ENCODE measurements around the gene SSR3.
A peak's percentile ranks its signal among the peaks of the same experiment; 100 is the strongest.

The SSR3 gene

DNA sequence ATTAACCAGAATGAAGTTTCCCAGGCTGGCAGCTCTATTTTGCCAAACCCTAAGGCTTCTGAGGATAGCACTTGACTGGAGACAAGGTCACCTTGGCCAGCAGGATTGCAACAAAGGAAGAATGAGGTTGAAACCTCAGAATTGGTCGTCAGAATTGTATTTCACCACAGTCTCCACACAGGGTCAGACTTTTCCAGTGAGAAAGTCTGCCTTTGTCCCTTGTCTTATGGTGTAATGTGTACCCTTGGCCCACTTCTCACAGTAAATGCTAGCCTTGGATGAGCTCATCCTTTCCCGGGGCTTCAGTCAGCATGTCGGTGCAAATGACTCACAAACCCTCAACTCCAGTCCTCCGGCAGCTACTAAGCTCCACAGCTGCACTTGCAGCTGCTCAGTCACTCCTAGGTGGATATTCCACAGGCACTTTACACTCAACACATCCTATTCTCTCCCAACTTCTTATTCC, 19.7 kb downstream of the SSR3 start:
- no peak for FAIRE-seq

DNA sequence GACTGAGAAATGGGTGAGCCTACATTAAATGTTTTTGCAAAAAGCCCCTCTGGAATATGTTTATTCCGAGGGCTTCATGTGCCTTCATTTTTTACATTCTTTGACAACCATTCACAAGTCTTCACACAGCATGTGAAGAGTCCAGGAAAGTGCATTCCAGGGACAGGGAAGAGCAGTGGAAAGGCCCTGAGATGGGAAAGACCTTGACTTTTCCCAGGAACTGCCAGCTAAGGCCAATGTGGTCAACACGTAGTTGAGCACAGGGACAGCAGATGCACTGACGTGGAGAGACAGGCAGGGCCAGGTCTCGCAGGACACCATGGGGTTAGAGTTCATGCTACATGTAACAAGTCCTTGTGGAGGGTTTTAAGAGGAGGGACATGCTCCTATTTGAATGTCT, 21.7 kb downstream of the SSR3 start:
- FAIRE-seq, result no peak

DNA sequence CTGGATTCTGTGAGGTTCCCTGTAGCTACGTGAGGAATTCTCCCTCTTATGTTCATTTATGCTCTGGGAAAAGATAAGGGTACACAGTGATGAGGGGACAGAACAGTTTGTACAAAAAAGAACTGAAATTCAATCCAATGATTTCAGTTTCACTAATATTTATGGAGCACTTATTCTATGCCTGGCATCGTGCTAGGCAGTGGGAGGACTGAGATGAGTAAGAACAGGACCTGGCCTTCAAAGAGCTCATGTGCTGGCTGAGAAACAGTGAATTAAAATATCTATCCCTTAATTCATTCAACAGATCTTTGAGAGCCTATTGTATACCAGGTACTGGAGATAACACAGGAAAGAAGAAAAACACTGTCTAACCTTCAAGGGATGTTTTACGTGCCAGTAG, 22.2 kb downstream of the SSR3 start:
- FAIRE-seq, result no peak

DNA sequence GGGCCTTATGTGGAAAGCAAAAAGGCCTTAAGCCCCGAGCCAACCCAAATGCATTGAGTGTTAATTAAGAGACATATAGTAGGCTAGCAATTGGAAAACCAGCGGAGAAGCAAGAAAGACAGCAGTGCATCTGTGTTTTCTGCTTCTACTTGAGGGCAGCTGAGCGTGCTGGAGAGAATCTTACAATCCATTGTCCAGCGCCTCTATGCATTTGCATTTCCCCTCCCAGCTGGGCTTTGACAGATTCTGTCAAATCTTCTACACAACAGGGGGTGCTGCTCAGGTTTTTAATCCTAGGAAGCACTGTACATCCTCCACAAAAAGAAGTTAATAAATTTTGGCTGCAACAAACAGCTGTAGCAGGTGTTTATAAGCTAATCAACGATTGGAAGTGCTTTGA, 23.9 kb downstream of the SSR3 start:
- no peak for FAIRE-seq

DNA sequence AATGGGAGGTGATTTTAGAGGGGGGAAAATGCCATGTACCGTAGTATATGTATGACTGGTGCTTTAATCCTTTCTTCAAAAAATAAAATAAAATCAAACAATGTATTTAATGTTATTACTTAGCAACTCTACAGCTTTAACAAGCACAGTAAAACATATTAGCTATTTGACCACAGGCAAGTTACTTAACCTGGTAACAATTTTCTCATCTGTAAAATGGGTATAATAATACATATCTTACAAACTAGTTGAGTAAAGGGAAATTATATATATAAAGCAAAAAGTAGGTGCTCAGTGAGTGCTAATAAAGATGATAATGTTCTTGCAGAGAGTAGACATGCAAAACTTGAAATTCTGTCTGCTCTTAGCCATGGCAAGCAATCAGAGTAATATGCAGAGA, 27.9 kb downstream of the SSR3 start:
- FAIRE-seq, result no peak

DNA sequence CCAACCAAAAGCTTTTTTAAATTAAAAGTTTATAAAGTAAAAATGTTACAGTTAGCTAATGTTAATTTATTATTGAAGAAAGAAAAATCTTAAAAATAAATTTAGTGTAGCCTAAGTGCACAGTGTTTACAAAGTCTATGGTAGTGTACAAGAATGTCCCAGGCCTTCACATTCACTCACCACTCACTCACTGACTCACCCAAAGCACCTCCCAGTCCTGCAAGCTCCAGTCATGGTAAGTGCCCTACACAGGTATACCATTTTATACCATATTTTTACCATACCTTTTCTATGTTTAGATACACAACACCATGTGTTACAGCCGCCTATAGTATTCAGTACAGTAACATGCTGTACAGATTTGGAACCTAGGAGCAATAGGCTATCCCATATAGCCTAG, 29.1 kb downstream of the SSR3 start:
- no peak for FAIRE-seq

DNA sequence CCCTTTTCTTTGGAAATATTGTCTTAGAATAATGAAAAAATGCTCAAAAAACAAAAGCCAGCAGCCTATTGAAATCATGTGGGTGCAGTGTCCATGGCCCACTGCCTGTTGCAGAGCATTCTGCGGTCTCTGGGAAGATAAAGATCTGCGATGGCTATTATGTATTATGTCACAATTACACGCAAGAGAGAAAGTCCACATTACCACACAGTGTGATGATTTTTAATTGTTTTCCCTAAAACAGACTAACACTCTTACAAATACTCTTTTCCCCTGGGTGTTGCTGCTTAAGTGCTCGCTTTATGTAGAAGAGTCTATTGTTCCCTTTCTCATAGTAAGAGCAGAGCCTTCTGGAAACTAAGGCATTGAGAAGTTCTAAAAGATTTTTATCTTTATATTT, 32.2 kb downstream of the SSR3 start:
- no peak for FAIRE-seq

DNA sequence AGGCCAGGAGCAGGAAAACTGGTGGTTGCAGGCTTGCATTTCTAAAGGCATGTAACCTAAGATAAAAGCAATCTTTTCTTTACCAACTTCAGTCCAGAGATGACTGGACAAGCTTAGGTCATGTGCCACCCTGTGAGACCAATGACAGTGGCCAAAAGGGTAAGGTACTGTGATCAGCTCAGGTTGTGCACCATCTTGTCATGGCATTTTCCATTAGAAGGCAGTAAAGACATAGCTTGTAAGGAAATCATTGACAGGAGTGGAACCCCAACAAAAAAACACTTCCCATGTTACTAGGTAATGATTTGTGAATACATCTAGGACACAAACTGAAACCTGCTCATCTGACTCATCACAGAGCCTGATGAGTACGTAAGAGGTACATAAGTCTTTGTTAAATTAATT, 35.2 kb downstream of the SSR3 start:
- FAIRE-seq, result no peak

DNA sequence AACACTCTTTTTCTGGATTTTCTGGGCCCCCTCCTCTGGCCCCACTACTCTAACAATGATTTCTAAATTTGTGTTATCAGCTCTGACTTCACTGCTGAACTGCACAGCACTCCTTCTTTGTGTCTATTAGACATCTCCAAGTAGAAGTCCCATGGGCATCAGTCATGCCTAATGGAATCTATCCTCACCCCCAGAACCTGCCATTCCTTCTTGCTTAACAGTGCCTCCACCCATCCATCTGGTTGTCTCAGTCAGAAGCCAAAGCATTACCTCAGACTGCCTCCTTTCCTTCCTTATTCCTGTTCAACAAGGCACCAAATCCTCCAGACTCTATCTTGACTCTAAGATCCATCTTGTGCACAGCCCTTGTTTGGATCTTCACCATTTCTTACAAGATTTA, 36.2 kb downstream of the SSR3 start:
- no peak for FAIRE-seq

DNA sequence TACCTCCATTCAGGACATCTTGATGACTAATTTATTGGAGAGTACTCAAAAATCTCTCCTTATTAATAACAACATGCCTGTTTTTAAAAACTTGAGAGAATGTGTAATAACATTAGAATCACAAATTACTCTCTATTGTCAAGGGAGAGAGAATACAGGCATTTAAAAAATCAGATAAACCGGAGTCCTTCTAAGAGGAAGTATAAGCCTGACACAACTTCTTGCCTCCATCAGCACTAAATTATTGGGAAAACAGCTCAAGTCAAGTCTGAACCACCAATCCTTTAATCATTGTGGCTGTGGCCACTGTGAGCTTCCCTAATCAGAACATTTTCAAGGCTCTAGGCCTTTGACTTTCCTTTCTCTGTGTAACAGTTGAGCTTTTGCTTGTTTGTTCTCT, 38.0 kb downstream of the SSR3 start:
- no peak for FAIRE-seq

DNA sequence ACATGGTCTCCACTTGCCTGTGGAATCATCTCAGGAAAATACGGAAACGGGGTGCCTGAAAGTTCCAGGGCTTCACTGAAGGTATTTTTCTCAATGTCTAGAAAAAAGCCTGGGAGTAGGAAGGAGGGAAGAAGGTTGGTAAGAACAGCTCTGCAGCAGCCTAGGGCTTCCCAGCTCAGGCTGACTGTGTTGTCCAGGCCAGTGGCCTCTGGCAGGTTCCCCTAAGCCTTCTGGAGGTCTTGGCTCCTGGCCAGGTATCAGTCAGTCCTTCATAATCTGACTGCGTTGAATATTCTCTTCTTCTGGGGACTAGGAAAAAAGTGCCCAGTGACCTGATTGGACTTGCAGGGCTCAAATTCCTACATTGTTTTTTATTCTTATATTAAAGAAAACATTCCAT, 38.6 kb downstream of the SSR3 start:
- no peak for FAIRE-seq

DNA sequence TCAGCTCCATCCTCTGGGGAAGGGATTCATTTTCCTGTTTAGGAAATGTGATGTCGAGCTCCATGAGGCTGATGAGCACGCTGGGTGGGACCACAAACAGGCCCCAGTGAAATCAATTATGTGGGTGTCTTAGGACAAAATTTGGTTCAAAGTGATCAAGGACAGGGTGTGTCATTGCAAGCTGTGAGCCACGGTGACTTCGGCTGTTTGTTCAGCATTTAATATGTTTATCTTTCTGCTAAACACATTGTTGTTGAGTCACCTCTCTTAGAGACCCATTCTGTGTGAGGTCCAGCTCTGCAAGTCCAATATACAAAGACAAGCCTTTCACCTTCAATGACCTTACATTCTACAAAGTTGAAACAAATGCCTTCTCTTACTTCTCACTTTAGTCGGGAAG, 41.3 kb downstream of the SSR3 start:
- FAIRE-seq, result no peak

DNA sequence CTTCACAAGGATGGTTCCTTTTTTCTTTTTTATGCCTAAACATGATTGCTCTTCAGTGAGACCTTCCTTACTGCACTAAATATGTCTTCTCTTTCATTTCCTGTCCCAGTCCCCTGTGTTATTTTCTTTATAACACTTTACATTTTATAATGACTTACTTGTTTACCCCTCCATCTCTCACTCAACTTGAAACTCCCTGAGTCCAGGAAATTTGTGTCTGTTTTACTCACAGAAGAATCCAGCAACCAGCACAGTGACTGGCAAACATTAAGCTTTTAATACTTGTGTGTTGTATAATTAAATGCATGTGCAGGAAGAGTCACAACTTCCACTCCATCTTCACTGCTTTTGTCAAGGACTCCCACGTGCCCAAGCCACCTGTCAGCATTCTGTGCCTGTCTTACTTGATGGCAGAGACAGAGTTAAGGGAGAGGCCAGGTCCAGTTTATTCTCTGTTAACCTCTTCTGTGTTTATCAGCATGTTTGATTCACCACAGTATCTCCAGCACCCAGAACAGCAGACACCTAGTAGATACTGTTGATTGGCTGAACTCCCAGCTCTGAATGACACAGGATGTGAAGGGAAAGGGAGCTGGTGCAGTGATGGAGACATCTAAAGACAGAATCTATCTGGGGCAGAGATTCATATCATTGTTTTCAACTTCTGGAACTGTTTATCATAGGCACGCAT, 42.8 kb downstream of the SSR3 start:
- no peak for FAIRE-seq

DNA sequence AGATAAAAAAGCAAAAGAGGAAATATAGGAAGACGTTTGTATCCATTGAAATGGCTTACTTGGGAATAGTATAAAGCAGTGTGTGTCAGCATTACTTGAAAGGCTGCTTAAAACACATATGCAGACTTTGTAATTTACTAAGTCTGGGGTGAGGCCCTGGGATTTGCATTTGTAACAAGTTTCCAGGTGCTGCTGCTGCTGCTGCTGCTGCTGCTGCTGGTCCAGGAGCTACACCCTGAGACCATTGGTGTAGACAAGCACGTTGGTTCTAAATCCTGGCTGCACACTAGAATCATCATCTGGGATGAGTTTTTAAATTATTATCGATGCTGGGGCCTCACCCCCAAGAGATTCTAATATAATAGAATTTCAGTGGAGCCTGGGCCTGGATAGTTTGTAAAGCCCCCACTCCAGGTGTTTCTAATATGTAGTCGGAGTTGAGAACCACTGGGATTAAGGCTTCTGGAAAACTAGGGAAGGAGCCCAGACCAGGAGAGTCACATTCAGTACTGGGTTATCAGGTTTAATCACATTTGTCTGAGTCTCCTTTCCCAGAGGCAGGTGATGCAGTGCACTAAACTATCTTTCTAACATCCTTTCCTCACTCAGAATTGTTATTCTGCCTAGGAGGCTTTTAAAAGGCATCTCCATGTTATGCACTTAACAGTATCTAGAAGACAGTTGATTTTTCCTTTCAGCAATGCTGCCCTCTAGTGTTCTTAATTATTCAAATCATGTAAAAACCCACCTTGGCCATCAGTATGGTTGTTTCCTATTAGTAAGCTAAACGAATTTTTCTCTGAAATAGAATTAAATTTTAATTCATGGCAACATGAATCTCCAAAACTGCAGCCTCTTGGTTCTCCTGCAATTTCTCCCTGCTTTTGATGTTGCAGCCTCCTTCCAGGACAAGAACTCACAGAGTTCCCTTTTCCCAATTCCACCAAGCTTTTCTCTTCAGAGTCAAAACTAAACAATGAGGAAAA, 45.4 kb downstream of the SSR3 start:
- FAIRE-seq, result peak; percentile 96

DNA sequence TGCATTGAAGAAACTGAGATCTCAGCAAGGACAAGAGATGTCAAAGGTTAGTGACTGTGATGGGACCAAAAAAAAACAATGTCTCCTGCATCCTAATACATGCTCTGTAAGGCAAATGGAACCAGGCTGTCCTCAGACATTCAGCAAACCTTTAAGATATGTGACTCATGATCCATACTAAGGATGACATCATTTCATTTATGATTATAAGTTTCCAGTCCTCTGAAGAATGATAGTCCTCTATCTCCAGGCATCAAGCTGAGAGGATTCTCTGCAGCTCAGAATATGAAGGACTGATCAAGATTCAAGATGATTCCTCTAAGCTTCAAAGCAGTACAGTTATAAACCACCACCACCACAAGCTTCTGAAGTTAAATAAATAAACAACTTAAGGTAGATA, 47.6 kb downstream of the SSR3 start:
- FAIRE-seq, result no peak

DNA sequence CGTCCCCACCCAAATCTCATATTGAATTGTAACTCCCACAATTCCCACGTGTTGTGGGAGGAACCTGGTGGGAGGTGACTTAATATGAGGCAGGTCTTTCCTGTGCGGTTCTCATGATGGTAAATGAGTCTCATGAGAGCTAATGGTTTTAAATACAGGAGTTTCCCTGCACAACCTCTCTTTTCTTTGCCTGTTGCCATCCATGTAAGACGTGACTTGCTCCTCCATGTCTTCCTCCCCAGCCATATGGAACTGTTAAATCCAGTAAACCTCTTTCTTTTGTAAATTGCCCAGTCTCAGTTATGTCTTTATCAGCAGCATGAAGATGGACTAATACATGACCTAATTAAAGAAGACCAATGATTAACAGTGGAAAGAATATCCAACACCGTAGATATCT, 56.6 kb downstream of the SSR3 start:
- no peak for FAIRE-seq

DNA sequence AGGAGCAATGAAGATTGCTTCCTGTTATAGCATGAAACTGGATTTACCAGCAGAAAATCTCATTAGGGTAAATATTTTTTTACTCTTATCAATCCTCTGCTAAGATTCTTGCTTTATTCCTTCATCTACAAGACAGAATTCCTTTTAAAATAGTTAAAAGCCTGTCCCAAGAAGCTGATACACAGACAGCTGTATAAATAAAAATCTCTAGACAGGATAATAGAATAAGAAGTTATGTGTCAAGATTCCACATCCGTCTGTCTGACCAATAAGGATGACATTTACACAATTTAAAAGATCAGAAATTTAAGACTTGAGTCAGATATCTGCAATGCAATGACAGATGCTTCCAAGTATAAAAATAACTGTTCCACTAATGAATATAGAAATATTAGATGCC, 57.6 kb downstream of the SSR3 start:
- no peak for FAIRE-seq

DNA sequence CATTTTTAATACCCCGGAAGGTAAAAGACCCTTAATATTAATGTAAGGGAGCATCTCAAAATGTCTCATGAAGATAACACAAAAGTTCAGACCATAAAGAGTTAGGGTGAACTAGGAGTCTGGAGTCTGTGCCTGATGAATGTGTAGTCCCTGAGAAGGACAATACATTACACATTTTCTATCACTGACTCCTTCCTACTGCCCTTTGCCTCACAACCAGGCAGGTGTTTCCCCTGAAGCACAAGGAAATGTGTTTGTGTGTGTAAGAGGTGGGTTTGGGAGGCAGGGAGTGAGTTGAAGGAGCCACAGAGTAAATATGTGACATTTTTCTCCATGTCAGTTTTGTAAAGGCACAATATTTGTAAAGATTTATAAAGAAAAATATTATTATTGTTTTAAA, 59.1 kb downstream of the SSR3 start:
- FAIRE-seq, result no peak

DNA sequence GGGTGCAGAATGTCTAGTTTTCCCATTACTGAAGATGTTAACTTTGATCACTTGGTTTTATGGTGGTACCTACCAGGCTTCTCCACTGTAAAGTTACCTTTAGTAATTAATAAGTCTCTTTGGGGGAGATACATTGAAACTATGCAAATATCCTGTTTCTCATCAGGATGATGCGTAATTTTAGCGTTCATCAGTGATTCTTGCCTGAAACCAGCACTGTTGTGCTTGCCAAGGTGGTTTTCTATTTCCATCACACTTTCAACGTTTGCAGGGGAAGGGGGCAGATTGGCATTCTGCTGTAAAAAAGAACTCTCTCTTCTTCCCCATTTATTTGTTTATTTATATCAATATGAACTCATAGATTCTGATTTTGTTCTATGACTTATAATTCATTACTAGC, 61.0 kb downstream of the SSR3 start:
- FAIRE-seq, result no peak

DNA sequence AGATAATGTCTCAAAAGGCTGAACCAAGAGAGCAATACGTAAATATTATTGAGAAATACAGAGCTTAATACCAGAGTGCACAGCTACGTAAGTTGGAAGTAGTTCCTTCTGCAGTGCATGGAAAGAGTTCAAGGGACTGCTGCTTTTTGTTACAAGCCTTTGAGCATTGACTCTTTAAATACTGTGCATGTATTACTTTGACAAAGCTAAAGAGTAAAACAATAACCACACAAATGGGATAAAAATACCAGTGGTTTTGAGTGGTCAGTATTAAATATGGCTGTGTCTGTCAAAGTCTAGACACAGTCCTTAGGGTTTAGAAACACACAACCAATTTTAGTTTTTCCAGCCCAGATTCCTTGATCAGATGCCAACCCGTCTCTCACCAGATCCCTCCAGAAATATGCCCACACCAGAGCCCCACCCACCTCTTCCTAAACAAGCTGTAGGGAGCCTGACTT, 62.1 kb downstream of the SSR3 start:
- no peak for FAIRE-seq

DNA sequence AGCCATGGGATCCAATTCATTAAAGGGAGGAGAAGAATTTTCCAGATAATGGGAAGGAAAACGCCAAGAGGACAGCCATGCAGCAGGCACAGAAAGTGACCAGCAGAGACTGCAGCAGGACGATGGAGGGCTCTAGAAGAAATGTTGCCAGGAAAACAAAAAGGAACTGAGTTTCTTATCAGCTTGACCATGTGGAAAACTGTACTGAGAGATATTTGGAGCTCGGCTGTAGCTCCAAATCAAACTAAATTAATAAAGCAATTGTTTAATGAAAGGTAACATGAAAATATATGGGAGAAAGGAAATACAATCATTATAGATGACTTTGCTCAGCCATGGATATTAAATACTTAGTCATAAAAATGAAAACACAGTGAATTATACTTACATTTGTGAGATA, 63.7 kb downstream of the SSR3 start:
- no peak for FAIRE-seq

Measured in A204.1 (cell line).